T-helper 9 cell (primary cell): Measurements from ENCODE around the gene MCU.
"Not testable (repeated sequence)": the region's sequence is repeated elsewhere in the genome, so short reads cannot be mapped to it uniquely, and the experiment has no call there.

ENCODE experiments used
- DNase-seq: peaks from one replicate; pipeline ENCODE4 v3.0.0-alpha.2; 2020

Gene MCU

DNA sequence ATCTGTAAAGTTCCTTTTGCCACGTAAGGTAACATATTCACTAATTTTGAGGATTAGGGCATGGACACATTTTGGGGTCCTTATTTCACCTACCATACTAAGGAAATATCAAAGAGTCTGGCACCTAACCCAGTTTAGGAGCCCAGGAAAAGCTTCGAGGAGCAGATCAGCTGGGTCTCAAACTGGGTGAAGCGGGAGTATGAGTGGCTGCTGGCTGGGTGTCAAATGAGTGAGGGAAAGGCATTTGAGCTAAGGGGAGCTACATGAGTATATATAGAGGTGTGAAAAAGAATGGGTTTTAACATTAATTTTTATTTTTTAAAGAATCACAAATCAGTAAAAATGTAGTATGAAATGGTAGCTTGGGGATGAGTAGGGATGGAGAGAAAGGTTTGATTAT lies 71.3 kb downstream of the MCU start:
- no peak for DNase-seq

DNA sequence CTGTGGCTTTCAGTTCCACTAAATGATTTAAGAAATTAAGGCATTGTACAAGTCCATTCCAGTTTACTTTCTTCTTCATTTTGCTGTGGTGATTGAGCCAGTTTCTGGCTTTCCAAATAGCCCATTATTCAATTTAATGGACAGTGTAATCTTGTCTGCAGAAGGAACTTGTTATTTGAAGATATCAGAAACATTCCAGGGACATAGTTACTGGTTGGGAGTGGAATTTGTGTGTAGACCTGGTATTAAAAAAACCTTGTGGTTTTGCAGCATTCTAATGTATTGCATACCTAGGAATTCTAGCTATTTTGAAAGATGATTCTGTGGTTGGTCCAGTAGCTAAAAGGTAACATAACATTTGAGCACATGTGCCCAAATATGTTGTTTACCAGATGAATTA lies 72.2 kb downstream of the MCU start:
- no peak for DNase-seq

- DNase-seq = no peak
These were observed 73.3 kb downstream of the MCU start for GRCh38 chr10:72765051-72765745.

DNA sequence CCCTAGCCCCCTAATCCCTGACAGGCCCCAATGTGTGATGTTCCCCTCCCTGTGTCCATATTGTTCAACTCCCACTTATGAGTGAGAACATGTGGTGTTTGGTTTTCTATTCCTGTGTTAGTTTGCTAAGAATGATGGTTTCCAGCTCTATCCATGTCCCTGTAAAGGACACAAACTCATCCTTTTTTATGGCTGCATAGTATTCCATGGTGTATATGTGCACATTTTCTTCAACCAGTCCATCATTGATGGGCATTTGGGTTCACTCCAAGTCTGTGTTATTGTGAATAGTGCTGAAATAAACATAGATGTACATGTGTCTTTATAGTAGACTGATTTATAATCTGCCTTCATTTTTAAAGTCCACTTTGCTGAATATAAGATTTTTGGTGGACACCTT lies 79.3 kb downstream of the MCU start:
- DNase-seq = not testable (repeated sequence)

DNA sequence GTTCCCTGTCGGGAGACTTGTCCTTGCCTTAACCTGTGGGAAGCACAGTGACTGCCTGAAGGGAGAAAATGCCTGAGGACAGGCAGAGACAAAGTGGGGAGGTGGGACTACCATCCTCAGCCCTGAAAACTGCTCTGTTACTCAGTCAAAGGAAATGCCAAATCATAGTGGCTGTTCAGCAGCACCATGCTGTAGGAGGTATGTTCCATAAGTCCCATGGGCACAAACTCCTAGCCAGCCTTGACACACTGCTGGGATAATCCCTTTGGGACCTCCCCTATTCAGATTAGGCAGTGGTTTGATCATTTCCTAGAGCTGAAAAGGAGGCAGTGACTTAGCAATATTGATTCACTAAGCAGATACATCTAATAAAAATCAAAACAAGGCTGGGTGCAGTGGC lies 80.1 kb downstream of the MCU start:
- no peak for DNase-seq

GRCh38 chr10:72779874-72780273 lies 87.9 kb downstream of the MCU start:
- DNase-seq = no peak

DNA sequence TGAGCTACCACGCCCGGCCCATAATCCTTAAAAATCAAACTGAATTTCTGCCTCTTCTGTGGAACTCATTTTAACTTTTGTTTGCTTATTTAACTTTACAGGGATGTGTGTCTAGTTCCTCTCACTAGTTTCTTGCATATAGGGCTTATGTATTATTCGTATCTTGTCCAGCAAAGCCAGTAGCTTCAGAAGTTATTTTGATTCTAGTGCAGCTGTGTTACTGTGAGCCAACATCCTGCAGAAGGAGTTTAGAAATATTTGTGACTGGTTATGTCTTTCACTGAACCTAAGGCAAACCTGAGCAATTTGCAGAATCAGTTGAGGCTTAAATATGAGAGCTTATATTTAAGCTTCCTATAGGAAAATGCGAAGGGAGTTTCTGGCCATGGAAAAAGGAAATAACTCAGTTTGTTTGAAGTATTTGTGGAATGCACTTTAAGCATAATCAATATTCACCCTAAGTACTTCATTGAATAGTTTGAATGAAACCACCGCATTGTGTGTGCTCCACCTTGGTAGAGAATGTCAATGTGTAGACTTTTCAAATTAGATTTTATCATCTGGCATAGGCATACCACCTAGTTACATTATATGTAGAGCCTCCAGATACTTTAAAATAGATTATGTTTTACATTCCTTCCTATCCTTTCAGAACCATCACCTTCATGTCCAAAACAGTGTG lies 90.8 kb downstream of the MCU start:
- no peak for DNase-seq

DNA sequence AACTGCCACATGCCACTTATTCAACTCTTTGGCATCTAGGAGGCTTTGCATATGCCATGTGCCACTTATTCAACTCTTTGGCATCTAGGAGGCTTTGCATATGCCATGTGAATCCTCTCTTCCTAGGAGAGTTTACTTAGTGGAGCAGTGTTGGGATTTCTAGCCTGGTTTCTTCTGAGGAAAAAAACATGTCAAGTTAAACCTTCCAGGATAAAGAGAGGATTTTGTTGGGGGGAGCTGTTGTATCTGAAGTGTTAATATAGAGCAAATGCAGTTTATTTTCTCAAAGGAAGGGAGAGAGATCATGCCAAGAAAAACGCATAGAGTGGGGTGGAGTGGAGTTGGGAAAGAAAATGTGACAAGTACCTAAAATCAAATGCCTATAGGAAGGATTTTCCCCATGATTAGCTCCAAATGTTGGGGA lies 91.5 kb downstream of the MCU start:
- DNase-seq = no peak

- DNase-seq = no peak
These were observed 92.8 kb downstream of the MCU start for GRCh38 chr10:72784551-72785351.

GRCh38 chr10:72785409-72785808 lies 93.5 kb downstream of the MCU start:
- no peak for DNase-seq

GRCh38 chr10:72790216-72790990 lies 98.5 kb downstream of the MCU start:
- DNase-seq = no peak

DNA sequence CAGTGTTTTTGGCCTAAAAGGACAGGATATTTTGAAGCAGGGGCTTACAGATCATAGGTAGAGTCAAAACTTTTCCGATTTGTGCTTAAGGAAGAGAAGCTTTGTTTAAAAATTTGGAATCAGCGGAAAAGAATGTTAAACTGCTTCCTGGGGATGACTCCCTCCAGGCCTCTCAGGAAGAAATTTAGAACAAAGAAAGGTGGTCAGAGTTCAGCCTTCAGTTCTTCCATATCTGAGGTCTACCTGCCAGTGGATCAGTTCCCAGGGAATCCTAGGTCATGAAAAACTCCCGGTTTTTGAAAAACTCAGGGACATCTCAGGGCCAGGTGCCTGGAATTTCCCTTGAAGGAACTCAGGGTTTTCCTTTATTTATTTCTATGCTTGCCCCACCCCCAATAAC lies 100.3 kb downstream of the MCU start:
- no peak for DNase-seq

GRCh38 chr10:72793752-72794151 lies 101.8 kb downstream of the MCU start:
- no peak for DNase-seq

- no peak for DNase-seq
These were observed 102.3 kb downstream of the MCU start for GRCh38 chr10:72794260-72794659.

DNA sequence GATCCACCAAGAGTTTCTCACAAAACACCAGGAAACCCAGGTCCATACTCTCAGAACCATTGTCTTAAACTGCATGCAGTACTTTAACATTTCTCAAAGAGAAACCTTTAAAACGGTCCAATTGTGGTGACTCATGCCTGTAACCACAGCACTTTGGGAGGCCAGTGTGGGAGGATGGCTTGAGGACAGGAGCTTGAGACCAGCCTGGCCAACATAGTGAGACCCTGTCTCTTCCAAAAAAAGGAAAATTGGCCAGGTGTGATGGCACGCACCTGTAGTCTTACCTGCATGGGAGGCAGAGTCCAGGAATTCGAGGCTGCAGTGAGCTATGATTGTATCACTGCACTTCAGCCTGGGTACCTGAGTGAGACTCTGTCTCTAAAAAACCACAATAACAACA lies 104.1 kb downstream of the MCU start:
- no peak for DNase-seq

DNA sequence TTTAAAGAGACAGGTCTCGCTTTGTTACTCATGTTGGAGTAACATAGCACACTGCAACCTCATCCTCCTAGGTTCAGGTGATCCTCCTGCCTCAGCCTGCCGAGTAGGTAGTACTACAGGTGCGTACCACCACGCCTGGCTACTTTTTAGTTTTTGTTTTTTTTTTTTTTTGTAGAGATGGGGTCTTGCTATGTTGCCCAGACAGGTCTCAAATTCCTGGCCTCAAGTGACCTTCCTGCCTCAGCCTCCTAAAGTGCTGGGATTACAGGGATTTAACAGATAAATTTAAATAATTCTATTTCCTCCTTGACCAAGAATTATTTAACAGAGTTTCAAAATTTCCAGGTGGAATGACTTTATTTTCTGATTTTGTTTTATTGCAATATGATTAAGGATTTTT lies 104.6 kb downstream of the MCU start:
- DNase-seq = no peak

- no peak for DNase-seq
These were observed 108.2 kb downstream of the MCU start for GRCh38 chr10:72800000-72800740.

DNA sequence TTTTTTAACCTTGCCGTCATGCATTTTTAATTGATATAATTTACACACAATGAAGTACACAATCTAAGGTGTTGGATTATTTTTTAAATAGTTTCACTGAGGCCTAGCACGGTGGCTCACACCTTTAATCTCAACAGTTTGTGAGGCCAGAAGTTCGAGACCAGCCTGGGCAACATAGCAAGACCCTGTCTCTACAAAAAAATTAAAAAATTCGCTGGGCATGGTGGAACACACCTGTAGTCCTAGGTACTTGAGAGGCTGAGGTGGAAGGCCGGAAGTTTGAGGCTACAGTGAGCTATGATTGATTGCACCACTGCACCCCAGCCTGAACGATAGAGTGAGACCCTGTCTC lies 108.8 kb downstream of the MCU start:
- DNase-seq = no peak

DNA sequence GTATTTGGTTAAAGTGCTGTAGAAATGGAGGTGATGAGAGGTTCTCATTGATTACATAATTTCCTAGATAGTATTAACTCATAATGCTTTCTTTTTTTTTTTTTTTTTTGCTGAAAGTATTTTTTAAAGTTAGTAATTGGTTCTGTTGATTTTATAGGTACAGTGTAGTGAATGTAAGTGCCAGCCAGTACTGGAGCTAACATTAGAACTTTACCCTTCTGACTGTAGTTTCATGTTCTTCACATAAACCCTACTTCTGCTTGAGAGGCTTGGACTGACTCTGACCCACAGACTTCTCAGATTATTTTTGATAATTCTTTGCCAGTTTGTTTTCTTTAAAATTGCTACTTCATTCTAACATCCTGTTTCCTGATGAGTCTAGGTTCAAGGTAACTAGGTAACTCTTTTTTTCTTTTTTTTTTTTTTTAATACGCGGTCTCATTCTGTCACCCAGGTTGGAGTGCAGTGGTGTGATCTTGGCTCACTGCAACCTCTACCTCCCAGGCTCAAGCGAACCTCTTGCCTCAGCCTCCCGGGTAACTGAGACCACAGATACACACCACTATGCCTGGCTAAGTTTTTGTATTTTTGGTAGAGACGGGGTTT lies 109.4 kb downstream of the MCU start:
- DNase-seq = no peak

- DNase-seq = no peak
These were observed 110.4 kb downstream of the MCU start for GRCh38 chr10:72802332-72802731.

DNA sequence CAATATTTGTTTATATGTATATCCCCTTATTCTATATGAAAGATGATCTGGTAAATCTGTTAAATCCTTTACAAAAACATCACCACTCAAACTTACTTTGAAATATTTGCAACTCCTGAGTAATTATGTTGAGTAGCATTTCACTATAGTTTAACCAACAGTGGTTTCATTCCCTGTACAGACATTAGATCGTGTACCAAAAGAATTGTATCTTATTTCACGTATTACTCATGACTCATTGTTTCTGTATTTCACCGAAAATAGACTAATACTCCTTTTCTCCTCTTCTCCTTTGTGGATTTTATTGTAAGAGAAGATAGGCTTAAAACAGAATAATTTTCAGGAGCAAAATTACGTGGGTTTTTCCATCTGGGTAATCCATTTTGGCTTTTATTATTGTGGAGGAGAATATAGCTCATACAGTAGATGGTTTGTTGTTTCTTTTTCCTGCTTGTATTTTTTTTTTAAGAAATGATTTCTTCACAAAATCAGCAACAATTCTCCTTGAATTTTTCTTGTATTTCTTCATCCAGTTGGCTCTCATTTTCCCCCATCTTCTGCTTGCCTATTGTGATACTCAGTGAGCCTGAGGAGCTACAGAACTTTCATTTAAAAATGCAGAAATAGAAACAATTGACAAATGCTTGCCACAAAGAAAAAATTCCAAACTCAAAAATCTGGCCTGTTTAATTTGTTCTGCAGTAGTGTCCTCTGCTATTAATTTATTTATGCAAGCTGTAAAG lies 111.0 kb downstream of the MCU start:
- no peak for DNase-seq
